ENCODE measurements around the gene KLK12.

- TF ChIP-seq CTCF (IDR thresholded peaks at IDR 0.05): no peak
- TF ChIP-seq EZH2 (IDR thresholded peaks at IDR 0.05; ENCODE audit: borderline replicate concordance, insufficient read depth, low read depth, low read length, poor library complexity, severe bottlenecking): no peak
These were observed 9.9 kb downstream of the KLK12 start for GRCh38 chr19:51024924-51025323.
